Endothelial cell (in vitro differentiated cells): Measurements from ENCODE around the gene ELAC1. TPM values are rescaled to one million over a fixed set of nuclear protein-coding genes. Genes with fewer than 3 reads are reported as not detected.

Experiments
- DNase-seq: peaks from one replicate; pipeline ENCODE4 v3.0.0; 2021; ENCODE audit warnings: low spot score
- H3K27ac Mint-ChIP-seq: one replicate; pipeline ENCODE4 v1.8.0; 2021; ENCODE audit warnings: mixed read lengths, inconsistent platforms; ENCODE audit not compliant: unreplicated experiment
- H3K27me3 Mint-ChIP-seq: one replicate; pipeline ENCODE4 v1.8.0; 2021; ENCODE audit warnings: mild to moderate bottlenecking, moderate library complexity, mixed read lengths, inconsistent platforms; ENCODE audit not compliant: unreplicated experiment
- H3K36me3 Mint-ChIP-seq: one replicate; pipeline ENCODE4 v1.8.0; 2021; ENCODE audit warnings: mild to moderate bottlenecking, low read depth, mixed read lengths, inconsistent platforms; ENCODE audit not compliant: unreplicated experiment
- H3K4me1 Mint-ChIP-seq: one replicate; pipeline ENCODE4 v1.8.0; 2021; ENCODE audit warnings: mild to moderate bottlenecking, mixed read lengths, inconsistent platforms; ENCODE audit not compliant: unreplicated experiment
- H3K4me3 Mint-ChIP-seq: one replicate; pipeline ENCODE4 v1.8.0; 2021; ENCODE audit warnings: mild to moderate bottlenecking, mixed read lengths, inconsistent platforms; ENCODE audit not compliant: unreplicated experiment
- H3K9me3 Mint-ChIP-seq: one replicate; pipeline ENCODE4 v1.8.0; 2021; ENCODE audit warnings: mixed read lengths, inconsistent platforms; ENCODE audit not compliant: unreplicated experiment
- CTCF ChIP-seq: fragments of 200-600 bp; sonication (generic); IDR thresholded peaks from one replicate; pipeline ENCODE4 v1.5.0; 2021; ENCODE audit warnings: antibody characterized with exemption; ENCODE audit not compliant: unreplicated experiment
- total RNA-seq: library from RNA; stranded (reverse); fragmentation: NEBNext Ultra II Directional; extraction: Animal tissue kit (Norgen Biotek cat#: 25700); gene quantifications from one replicate; pipeline ENCODE4 v1.2.1, GENCODE V29; 2021; ENCODE audit not compliant: unreplicated experiment

Gene ELAC1
- total RNA-seq, 1 donor from 2014 or later: 10.5 TPM

GRCh38 chr18:51029694-51030536 is 62.1 kb downstream of the ELAC1 start, which contains the start of gene SMAD4:
TSS of gene SMAD4 (plus strand) at chr18:51030213. CDS start at chr18:51047047, 16,834 bp downstream.
- peak; percentile 100 for DNase-seq
- TF ChIP-seq CTCF: no peak
- H3K27me3 Mint-ChIP-seq: peaks cover 13% of the 10 kb centered on the region
- peaks cover 23% of the 10 kb centered on the region for H3K4me1 Mint-ChIP-seq
- peak within 1 kb of the TSS; percentile 98 for H3K4me3 Mint-ChIP-seq
- peaks cover 4% of the 10 kb centered on the region for H3K36me3 Mint-ChIP-seq
- peak within 1 kb of the TSS; percentile 96 for H3K27ac Mint-ChIP-seq
- no peaks in the 10 kb centered on the region for H3K9me3 Mint-ChIP-seq

DNA sequence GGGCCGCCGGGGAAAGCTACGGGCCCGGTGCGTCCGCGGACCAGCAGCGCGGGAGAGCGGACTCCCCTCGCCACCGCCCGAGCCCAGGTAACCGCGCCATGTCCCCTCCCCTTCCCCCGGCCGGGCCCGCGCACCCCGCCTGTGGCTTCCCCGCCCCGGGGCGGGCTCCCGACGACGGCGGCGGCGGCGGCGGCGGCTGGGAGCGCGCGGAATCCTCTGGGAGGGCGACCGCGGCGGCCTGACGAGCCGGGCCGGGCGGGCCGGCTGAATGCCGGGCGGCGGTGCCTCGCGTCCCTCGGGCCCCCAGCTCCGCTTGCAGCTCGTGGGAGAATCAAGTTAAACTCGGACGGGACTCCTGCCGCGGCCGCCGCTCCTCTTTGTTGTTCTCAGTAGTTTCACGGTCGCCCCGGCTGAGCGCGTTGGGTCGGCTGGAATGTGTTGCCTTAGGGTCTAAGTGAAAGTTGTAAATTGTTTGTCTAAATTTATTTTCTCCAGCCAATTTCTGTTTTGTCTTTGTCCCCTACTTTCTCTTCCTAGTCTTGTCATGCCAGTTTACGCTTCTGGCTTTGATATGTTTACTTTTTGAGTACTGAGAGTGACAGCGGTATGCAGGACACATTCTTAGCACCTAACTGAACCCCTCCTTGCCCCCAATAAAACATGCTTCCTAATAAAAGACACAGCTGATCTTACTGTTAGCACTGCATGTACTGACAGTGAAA is 62.9 kb downstream of the ELAC1 start:
- peak overlapping the region; percentile 98 for H3K4me3 Mint-ChIP-seq
- H3K36me3 Mint-ChIP-seq: peaks cover 4% of the 10 kb centered on the region
- H3K9me3 Mint-ChIP-seq: no peaks in the 10 kb centered on the region
- H3K4me1 Mint-ChIP-seq: peaks cover 25% of the 10 kb centered on the region
- H3K27me3 Mint-ChIP-seq: peaks cover 13% of the 10 kb centered on the region
- TF ChIP-seq CTCF: no peak
- H3K27ac Mint-ChIP-seq: peak overlapping the region; percentile 96
- DNase-seq: peak; percentile 68

DNA sequence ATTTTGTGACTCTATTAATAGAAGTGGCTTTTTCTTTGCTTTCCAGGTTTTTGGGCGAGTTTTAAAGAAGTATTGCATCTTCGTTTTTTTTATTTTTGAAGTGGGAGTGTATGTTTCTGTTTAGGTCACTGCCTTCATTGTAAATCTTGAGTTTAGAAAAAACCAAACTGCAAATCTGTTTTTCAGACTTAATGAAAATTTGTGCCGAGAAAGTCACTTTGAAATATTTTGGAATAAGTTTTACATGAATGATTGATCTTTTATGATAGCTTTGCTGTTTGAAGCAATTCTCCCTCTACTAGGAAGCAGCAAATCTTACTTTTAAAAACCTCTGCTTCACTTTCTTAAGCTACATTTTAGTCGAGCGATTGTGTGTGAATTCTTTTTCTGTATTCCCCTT is 64.4 kb downstream of the ELAC1 start:
- H3K4me3 Mint-ChIP-seq: peak overlapping the region; percentile 75
- no peak for DNase-seq
- no peak for TF ChIP-seq CTCF
- H3K27me3 Mint-ChIP-seq: peaks cover 13% of the 10 kb centered on the region
- peaks cover 4% of the 10 kb centered on the region for H3K36me3 Mint-ChIP-seq
- H3K27ac Mint-ChIP-seq: peak overlapping the region; percentile 78
- no peaks in the 10 kb centered on the region for H3K9me3 Mint-ChIP-seq
- H3K4me1 Mint-ChIP-seq: peaks cover 25% of the 10 kb centered on the region

- H3K27ac Mint-ChIP-seq: no peak overlapping the region
- H3K4me1 Mint-ChIP-seq: peaks cover 24% of the 10 kb centered on the region
- H3K4me3 Mint-ChIP-seq: no peak overlapping the region
- TF ChIP-seq CTCF: no peak
- H3K9me3 Mint-ChIP-seq: no peaks in the 10 kb centered on the region
- no peak for DNase-seq
- H3K36me3 Mint-ChIP-seq: no peaks in the 10 kb centered on the region
- H3K27me3 Mint-ChIP-seq: no peaks in the 10 kb centered on the region
Observed at GRCh38 chr18:51037230-51037629, 69.4 kb downstream of the ELAC1 start.

Other genes starting within 250 kb of the ELAC1 start
- gene MRO, start 148.0 kb upstream of the ELAC1 start, total RNA-seq: 0.23 TPM
- 41.9 TPM for gene ME2, start 88.9 kb upstream of the ELAC1 start, total RNA-seq
- 87.2 TPM for gene SMAD4, start 62.2 kb downstream of the ELAC1 start, total RNA-seq
- 54.1 TPM for gene MEX3C, start 229.6 kb downstream of the ELAC1 start, total RNA-seq